GM19239 (cell line): ENCODE data around the gene ANG.
"Not testable (repeated sequence)": the region's sequence is repeated elsewhere in the genome, so short reads cannot be mapped to it uniquely, and the experiment has no call there.

ENCODE experiments used
- DNase-seq: peaks from one replicate; pipeline ENCODE4 v3.0.0; 2011; ENCODE audit warnings: low spot score; ENCODE audit not compliant: insufficient read length
- FAIRE-seq: peaks from 2 replicates; lab custom pipeline; 2011; peaks lifted over from hg19 to GRCh38; lab: Jason Lieb, UNC

Gene ANG

DNA sequence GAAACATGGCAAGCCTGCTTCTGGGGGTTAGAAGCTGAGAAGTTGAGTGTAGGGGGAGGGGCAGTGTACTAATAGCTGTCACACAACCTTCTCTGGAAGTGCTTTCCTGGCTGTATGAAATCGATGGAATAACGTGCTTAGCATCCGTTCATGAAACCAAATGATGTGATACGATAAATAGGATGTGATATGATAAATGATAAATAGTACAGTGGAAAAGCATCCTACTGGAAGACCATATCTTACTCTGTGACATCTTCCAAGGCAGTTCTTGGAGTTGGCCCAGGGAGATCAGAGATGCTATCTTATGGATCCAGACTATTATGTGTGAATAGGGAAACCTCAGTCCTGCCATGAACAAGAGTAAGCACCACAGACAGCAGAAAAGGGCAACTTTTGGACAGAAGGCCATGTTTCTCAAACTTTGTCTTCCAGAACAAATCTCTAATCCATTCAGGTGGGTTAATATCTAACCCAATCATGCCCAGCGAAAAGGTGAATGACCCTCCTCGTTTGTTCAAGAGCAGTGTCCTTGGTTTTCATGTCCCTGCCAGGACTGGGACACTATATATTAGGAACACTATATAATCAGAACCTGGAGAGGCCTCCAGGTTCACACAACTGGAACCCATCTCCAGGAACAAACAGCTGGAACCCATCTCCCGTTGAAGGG is at the start of gene ANG:
TSS of gene ANG (plus strand) at position 598 of the 673 bp plus-strand sequence. CDS start 4,801 bp downstream, outside the sequence.
- DNase-seq (no peak), FAIRE-seq (no peak)

GRCh38 chr14:20641591-20641990 is 47.0 kb upstream of the ANG start, which contains the start of gene OR6S1:
Gene OR6S1 (minus strand): TSS chr14:20641691. CDS start chr14:20641691, 0 bp downstream.
- no peak for FAIRE-seq

GRCh38 chr14:20642182-20642581 is 46.4 kb upstream of the ANG start:
- no peak for DNase-seq
- no peak for FAIRE-seq

More at GRCh38 chr14:20641591-20641990, 47.0 kb upstream of the ANG start, which contains the start of gene OR6S1:
- no peak for DNase-seq

- FAIRE-seq, result not testable (repeated sequence)
These were observed 45.8 kb upstream of the ANG start for GRCh38 chr14:20642755-20643154.

DNA sequence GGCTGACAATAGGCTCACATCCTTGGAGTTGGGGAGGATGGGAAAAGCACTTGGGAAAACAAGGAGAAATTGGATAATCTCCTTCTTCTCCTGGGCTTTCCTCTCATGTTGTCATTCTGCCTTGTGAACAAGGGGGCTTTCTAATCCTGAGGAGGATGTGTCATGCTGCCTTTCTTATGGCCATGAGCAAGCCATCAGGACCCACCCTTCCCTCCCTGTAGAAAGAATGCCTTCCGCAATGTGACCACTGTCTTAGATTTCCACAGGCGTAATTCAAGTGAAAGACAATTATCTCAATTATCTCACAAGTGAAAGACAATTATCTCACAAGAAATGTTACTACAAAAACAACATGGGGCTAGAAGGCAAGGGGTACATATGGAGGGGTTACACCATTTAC is 44.0 kb upstream of the ANG start:
- no peak for DNase-seq

More at GRCh38 chr14:20642755-20643154, 45.8 kb upstream of the ANG start:
- DNase-seq, result not testable (repeated sequence)

DNA sequence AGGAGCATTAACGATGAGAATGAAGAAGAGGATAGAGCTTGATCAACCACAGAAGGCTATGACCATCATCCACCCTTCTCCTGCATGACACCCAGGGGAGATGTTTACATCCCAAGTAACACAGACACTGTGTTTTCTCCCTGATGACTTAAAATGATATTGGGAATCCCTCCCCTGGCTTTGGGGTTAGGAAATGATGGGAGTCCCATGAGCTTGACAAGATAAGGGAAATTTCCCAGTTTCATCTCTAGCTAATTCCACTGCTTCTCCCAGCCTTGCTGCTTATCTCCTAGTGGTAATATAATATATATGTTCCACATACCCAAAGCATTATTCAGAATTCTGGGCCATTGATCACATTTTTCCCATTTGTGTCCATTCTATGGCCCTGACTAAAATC is 43.1 kb upstream of the ANG start:
- no peak for DNase-seq
- no peak for FAIRE-seq

More for the DNA sequence above, 44.0 kb upstream of the ANG start:
- FAIRE-seq, result no peak

GRCh38 chr14:20652996-20653975 is 35.3 kb upstream of the ANG start:
- FAIRE-seq (no peak), DNase-seq (no peak)

DNA sequence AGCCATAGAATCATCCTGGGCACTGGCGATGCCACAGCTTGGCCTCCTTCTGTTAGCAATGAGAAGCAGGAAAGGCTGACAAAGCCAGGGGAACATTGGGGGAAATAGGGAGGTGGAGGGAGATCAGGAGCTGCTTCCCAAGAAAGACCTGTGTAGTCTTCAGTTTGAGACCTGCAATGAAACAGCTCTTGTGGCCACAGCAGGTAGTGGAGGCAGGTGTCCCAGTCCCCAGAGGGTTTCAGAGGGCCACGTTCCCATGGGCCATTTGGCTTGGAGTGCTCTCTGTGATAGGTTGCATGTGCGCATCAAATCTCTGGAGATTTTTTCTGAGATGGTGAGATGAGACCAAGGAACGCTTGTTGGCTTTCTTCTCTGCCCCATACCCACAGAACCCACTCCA is 32.7 kb upstream of the ANG start:
- FAIRE-seq, result no peak
- no peak for DNase-seq

DNA sequence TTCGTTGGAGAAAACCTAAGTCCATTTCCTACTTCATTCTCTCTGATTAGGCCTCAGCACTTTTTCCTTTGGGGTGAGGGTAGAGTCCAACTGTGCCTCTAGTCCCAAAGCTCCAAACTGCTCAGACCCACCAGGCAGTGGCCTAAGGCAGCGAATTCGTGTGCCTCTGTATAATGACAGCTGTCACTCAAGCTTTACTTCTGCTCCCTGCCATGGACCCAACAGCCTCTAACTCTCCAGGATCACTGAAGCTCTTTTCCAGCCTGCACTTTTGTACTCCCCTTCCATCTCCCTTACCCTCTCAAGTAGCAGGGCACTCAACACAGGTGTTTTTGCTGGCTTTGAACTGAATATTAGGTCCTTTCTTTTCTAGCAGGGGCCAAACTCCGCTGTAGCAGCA is 32.3 kb upstream of the ANG start:
- FAIRE-seq (no peak), DNase-seq (no peak)

GRCh38 chr14:20657216-20658211 is 31.1 kb upstream of the ANG start:
- DNase-seq (no peak), FAIRE-seq (no peak)

- no peak for DNase-seq
- FAIRE-seq, result no peak
These were observed 30.3 kb upstream of the ANG start for GRCh38 chr14:20658246-20658645.

DNA sequence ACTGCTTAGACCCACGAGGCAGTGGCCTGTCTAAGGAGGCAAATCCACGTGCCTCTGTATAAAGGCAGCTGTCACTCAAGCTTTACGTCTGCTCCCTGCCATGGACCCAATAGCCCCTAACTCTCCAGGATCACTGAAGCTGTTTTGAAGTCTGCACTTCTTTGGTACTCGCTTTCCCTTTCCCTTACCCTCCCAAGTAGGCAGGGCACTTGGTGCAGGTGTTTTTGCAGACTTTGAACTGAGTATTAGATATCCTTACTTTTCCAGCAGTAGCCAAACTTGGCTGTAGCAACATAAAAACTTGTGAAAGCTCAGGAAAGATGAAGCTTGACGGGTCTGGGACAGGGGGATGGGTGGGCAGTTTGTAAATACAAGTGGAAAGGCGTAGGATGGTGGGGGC is 29.2 kb upstream of the ANG start:
- DNase-seq, result no peak
- FAIRE-seq, result no peak

- DNase-seq (no peak), FAIRE-seq (no peak)
These were observed 28.7 kb upstream of the ANG start for GRCh38 chr14:20659813-20660395.

GRCh38 chr14:20661197-20661596 is 27.4 kb upstream of the ANG start:
- no peak for FAIRE-seq

DNA sequence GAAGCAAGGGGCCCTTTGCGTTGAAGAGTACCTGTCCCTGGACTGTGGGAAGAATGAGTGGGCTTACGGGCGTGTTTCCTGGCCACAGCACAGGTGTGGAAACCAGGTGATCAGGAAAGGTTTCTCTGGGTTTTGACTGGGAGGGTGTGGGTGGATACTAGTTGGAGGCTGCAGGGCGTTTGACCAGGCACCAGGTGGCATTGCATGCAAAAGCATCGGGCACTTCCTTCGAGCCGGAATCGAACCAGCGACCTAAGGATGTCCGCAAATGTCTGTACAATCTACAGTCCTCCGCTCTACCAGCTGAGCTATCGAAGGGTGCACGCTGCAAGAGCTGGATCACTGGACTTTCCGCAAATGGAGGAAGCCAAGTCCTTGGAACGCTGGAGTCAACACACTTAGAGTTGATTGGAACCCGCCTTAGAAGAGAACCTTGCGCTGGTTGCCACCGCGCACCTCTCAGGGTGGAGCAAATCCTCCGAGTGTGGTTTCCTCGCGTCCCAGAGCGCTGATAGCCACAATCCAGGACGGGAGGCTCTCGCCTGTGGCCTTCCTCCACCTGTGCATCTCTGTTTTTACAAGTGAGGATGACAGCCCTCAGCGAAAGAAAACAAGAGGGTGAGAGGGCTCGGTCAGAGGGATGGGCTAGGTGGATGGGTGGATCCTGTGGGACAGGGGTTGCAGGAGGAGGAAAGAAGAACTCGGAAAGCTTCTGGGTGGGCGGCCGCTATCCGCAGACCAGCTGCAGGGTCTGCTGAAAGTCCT is 25.4 kb upstream of the ANG start:
- no peak for DNase-seq
- peak; percentile 92 for FAIRE-seq

More at GRCh38 chr14:20661197-20661596, 27.4 kb upstream of the ANG start:
- DNase-seq, result no peak

GRCh38 chr14:20666400-20666961 is 22.1 kb upstream of the ANG start:
- not testable (repeated sequence) for DNase-seq
- FAIRE-seq, result peak; percentile 60

DNA sequence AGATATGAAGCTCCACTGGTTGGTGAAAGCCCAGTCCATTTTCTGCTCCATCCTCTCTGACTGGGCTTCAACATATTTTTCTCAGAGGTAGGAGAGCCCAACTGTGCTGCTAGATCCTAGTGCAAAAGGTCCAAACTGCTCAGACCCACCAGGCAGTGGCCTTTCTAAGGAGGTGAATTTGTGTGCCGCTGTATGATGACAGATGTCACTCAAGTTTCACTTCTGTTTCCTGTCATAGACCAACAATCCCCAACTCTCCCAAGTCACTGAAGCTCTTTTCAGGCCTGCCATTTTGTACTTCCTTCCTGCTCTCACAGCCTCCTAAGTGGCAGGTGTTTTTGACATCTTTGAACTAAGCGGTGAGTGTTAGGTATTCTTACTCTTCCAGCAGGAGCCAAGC is 20.6 kb upstream of the ANG start:
- peak; percentile 98 for FAIRE-seq
- no peak for DNase-seq

DNA sequence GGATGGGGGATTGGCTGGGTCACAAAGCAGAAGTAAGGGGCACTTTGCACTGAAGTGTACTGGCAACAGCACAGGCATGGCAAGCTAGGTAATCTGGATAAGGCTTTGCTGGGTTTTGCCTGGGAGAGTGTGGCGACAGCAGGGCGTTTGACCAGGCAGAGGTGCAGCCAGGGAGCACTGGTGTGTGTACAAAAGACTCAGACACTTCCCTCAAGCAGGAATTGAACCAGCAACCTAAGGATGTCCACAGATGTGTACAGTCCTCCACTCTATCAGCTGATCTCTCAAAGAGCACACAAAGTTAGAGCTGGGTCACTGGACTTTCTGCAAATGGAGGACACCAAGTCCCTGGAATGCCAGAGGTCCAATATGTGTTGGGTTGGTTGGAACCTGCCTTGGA is 19.6 kb upstream of the ANG start:
- FAIRE-seq (no peak), DNase-seq (no peak)
